ENCODE data around the gene ANKRD34A. TPM values are rescaled to one million over a fixed set of nuclear protein-coding genes. Genes with fewer than 3 reads are reported as not detected.

Gene ANKRD34A
- polyA plus RNA-seq, 3 donors, result 0.31 TPM; not detected in 2

DNA sequence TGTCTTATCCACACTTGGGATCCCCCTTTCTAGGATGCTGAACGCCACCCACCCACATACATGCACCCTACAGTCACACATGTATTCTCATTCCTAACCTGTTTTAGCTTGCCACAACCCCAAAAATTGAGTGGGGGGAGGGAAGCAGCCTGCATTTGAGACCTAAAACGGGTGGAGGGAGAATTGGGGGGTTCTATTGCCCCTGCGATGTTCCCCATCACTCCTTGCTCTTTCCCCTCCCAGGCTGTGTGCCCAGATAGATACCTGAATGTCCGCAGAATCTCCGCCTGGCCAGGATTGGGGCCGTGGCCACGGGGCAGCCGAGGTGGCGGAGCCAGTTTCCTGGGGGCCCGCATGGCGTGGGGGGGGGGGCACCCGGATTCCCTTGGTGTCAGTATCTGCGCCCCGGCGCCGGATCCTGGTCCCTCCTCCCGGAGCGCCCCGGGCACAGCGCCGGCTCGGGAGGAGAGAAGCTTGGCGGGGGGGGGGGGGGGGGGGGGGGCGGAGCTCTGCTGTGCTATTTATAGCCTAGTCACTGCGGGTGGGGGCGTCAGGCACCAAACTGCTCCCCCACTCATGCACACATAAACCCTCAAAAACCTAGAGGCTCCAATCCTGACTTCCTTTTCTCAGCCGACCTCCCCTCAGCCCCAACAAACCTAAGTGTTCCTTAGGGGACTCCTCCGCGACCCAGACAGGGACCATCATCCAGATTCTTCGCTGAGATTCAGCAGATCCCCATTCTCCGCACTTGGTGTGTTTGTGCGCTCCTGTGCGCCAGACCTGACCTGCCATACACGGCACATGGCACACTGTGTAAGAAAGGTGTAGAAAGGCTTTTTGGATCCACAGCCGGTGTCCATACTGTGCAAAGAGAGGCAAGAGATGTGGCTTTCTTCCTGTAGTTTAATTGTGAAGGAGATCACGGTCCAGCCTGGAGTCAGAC, 1.9 kb downstream of the ANKRD34A start:
- TF ChIP-seq, protein P1, sequence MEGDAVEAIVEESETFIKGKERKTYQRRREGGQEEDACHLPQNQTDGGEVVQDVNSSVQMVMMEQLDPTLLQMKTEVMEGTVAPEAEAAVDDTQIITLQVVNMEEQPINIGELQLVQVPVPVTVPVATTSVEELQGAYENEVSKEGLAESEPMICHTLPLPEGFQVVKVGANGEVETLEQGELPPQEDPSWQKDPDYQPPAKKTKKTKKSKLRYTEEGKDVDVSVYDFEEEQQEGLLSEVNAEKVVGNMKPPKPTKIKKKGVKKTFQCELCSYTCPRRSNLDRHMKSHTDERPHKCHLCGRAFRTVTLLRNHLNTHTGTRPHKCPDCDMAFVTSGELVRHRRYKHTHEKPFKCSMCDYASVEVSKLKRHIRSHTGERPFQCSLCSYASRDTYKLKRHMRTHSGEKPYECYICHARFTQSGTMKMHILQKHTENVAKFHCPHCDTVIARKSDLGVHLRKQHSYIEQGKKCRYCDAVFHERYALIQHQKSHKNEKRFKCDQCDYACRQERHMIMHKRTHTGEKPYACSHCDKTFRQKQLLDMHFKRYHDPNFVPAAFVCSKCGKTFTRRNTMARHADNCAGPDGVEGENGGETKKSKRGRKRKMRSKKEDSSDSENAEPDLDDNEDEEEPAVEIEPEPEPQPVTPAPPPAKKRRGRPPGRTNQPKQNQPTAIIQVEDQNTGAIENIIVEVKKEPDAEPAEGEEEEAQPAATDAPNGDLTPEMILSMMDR (IDR thresholded peaks at IDR 0.05), result no peak
- DNase-seq, result no peak
- Mint-ChIP-seq H3K4me3 (peak overlapping the region; percentile 91 to 97), H3K4me1 (peaks cover 67% of the 10 kb centered on the region), H3K36me3 (peaks cover 5 to 7% of the 10 kb centered on the region in 2 donors), H3K9me3 (peaks cover 0 to 15% (median 6%) of the 10 kb centered on the region in 7 donors), H3K27me3 (ENCODE audit: low read depth in 3 of 3) (peaks cover 30 to 37% (median 31%) of the 10 kb centered on the region in 3 donors), H3K27ac (peak overlapping the region in 1 of 7 donors; percentile 50)
- intact Hi-C loops (cut with micrococcal nuclease), result loop anchor here (2.0 to 10.0 kb wide), 4 partner anchors 32 to 98 kb away; partner anchors contain the start of genes PEX11B (in 1 of the 2) and TXNIP (in 1 of the 2)
- Histone ChIP-seq H3K9me3 (replicated peaks in 1 of 2; ENCODE audit: control insufficient read depth in 1 of 2, insufficient read depth in 1 of 2, low read length in 2 of 2) (peaks cover 0 to 2% of the 10 kb centered on the region in 2 donors), H4K20me1 (ENCODE audit: insufficient read depth, low read length) (peaks cover 3% of the 10 kb centered on the region), H2AFZ (ENCODE audit: insufficient read depth, low read depth, low read length, poor library complexity, severe bottlenecking) (peak overlapping the region; percentile 90), H3K79me2 (ENCODE audit: insufficient read depth, low read length) (peaks cover 7% of the 10 kb centered on the region), H3K36me3 (replicated peaks in 1 of 2; ENCODE audit: control insufficient read depth in 1 of 2, insufficient read depth in 2 of 2, low read length in 2 of 2) (peaks cover 0 to 5% of the 10 kb centered on the region in 2 donors), H3K27ac (ENCODE audit: low read depth in 1 of 2, low read length in 2 of 2) (no peak overlapping the region), H3K4me1 (ENCODE audit: control insufficient read depth in 1 of 2, insufficient read depth in 2 of 2, low read length in 2 of 2) (peaks cover 62 to 71% of the 10 kb centered on the region in 2 donors), H3K27me3 (ENCODE audit: control insufficient read depth in 2 of 2, insufficient read depth in 2 of 2, low read length in 2 of 2) (peaks cover 6 to 31% of the 10 kb centered on the region in 2 donors), H3K4me2 (replicated peaks; ENCODE audit: extremely low read depth, low read length, poor library complexity, severe bottlenecking) (peak overlapping the region; percentile 91), H3K9ac (ENCODE audit: insufficient read depth, low read length, poor library complexity, severe bottlenecking) (no peak overlapping the region), H3K4me3 (replicated peaks in 1 of 3; ENCODE audit: low read depth in 2 of 3, low read length in 3 of 3) (peak overlapping the region; percentile 30 to 87 (median 71))
- 2% methylated on average over 15 of the region's 36 CpGs for WGBS (ENCODE audit: insufficient coverage)

DNA sequence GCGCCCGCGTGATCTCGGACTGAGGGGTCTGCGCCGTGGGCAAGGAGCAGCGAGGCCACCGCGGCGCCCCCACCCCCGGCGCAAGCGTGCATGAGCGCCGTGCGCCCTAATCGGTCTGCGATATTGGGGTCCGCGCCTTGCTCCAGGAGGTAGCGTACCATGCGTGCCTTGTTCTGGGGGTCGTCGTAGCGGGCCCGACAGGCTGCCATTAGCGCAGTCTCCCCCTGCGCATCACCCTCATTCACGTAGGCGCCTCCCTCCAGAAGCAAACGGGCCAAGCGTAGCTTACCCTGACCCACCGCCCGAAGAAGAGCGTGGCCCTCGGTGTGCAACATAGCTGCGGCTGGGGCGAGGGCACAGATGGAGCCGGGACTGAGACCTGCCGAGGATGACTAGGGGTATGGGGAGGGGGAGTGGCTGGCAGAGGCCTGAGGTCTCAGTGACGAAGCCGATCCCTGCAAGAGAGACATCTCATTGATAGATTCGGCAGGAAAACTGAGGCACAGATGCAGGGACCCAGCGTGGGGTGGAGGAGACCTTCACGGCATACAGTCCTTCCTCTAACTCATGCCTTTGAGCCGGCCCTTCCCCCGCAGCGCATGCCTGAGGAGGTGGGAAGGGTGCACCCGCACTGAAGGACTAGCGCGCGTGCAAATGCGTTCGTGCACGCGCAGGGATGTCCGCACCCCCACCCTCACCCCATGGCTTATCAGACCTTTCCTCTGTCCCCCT, 2.8 kb downstream of the ANKRD34A start:
- H3K79me2 ChIP-seq (ENCODE audit: insufficient read depth, low read length), result peaks cover 12% of the 10 kb centered on the region
- Mint-ChIP-seq H3K36me3 (peaks cover 1 to 3% of the 10 kb centered on the region in 2 donors), H3K4me3 (peak overlapping the region; percentile 91 to 97), H3K27me3 (ENCODE audit: low read depth in 3 of 3) (peaks cover 30 to 37% (median 31%) of the 10 kb centered on the region in 3 donors), H3K9me3 (peaks cover 0 to 8% (median 0%) of the 10 kb centered on the region in 7 donors), H3K4me1 (peaks cover 74% of the 10 kb centered on the region), H3K27ac (peak overlapping the region in 2 of 7 donors; percentile 15 to 50)
- intact Hi-C loops (cut with micrococcal nuclease), result loop anchor here (2.0 to 10.0 kb wide), 4 partner anchors 31 to 97 kb away; partner anchors contain the start of genes PEX11B (in 1 of the 2) and TXNIP (in 1 of the 2)
- DNase-seq, result peak in 2 of 3 donors; percentile 23 to 37
- peak overlapping the region; percentile 91 for H3K4me2 ChIP-seq (replicated peaks; ENCODE audit: extremely low read depth, low read length, poor library complexity, severe bottlenecking)
- peak overlapping the region; percentile 53 to 87 (median 71) for H3K4me3 ChIP-seq (replicated peaks in 1 of 3; ENCODE audit: low read depth in 2 of 3, low read length in 3 of 3)
- peak overlapping the region; percentile 90 for H2AFZ ChIP-seq (ENCODE audit: insufficient read depth, low read depth, low read length, poor library complexity, severe bottlenecking)
- H4K20me1 ChIP-seq (ENCODE audit: insufficient read depth, low read length), result peaks cover 3% of the 10 kb centered on the region
- H3K4me1 ChIP-seq (ENCODE audit: control insufficient read depth in 1 of 2, insufficient read depth in 2 of 2, low read length in 2 of 2), result peaks cover 69 to 80% of the 10 kb centered on the region in 2 donors
- 0% methylated on average over 36 of the region's 57 CpGs for WGBS (ENCODE audit: insufficient coverage)
- H3K27ac ChIP-seq (ENCODE audit: low read depth in 1 of 2, low read length in 2 of 2), result no peak overlapping the region
- H3K36me3 ChIP-seq (replicated peaks in 1 of 2; ENCODE audit: control insufficient read depth in 1 of 2, insufficient read depth in 2 of 2, low read length in 2 of 2), result no peaks in the 10 kb centered on the region
- peak overlapping the region; percentile 44 for H3K9ac ChIP-seq (ENCODE audit: insufficient read depth, low read length, poor library complexity, severe bottlenecking)
- TF ChIP-seq, protein P1 (IDR thresholded peaks at IDR 0.05), result no peak
- no peaks in the 10 kb centered on the region for H3K9me3 ChIP-seq (replicated peaks in 1 of 2; ENCODE audit: control insufficient read depth in 1 of 2, insufficient read depth in 1 of 2, low read length in 2 of 2)
- H3K27me3 ChIP-seq (ENCODE audit: control insufficient read depth in 2 of 2, insufficient read depth in 2 of 2, low read length in 2 of 2), result peaks cover 6 to 31% of the 10 kb centered on the region in 2 donors

All from CD14-positive monocyte (primary cell).